Activated T-cell treated with anti-CD3 and anti-CD28 coated beads, Interleukin-2, amount 50 U/mL, for 72 hours (primary cell): ENCODE results near the gene WDFY2. TPM values are rescaled to one million over a fixed set of nuclear protein-coding genes. Genes with fewer than 3 reads are reported as not detected.

ENCODE experiments used
- ATAC-seq, 2 donors: fragments of 150-1000 bp; cut with Tn5 transposase; replicated peaks in 1 of 2; 2 replicates each; pipeline ENCODE4 v1.10.0; 2021; ENCODE audit warnings: moderate library complexity in 2 of 2, mild to moderate bottlenecking in 1 of 2
- DNase-seq, 2 donors: peaks; one replicate each; pipeline ENCODE4 v3.0.0; 2021 to 2022; ENCODE audit warnings: mixed read lengths in 1 of 2
- H3K27ac Mint-ChIP-seq: one replicate; pipeline ENCODE4 v1.8.0; 2022; ENCODE audit warnings: mild to moderate bottlenecking, moderate library complexity, mixed read lengths
- H3K27me3 Mint-ChIP-seq: one replicate; pipeline ENCODE4 v1.8.0; 2022; ENCODE audit warnings: low read depth, mixed read lengths
- H3K36me3 Mint-ChIP-seq, 2 donors: one replicate each; pipeline ENCODE4 v1.8.0; 2022; ENCODE audit warnings: mixed read lengths in 2 of 2, mild to moderate bottlenecking in 1 of 2; ENCODE audit not compliant: insufficient read depth in 2 of 2
- H3K4me1 Mint-ChIP-seq: one replicate; pipeline ENCODE4 v1.8.0; 2022; ENCODE audit warnings: low read depth, mixed read lengths
- H3K4me3 Mint-ChIP-seq, 2 donors: one replicate each; pipeline ENCODE4 v1.8.0; 2022; ENCODE audit warnings: mild to moderate bottlenecking in 2 of 2, mixed read lengths in 2 of 2, moderate library complexity in 2 of 2
- H3K9me3 Mint-ChIP-seq, 2 donors: one replicate each; pipeline ENCODE4 v1.8.0; 2022; ENCODE audit warnings: mixed read lengths in 2 of 2
- total RNA-seq, 2 donors: library from RNA; stranded (reverse); gene quantifications; one replicate each; pipeline ENCODE4 v1.2.3, GENCODE V29; 2022

Gene WDFY2
- total RNA-seq, 2 donors from 2014 or later: 12.6 to 13.5 TPM

- DNase-seq (no peak), ATAC-seq (no peak)
- Mint-ChIP-seq H3K27ac (no peak overlapping the region), H3K4me1 (peaks cover 10% of the 10 kb centered on the region), H3K27me3 (no peaks in the 10 kb centered on the region), H3K9me3 (no peaks in the 10 kb centered on the region), H3K4me3 (no peak overlapping the region), H3K36me3 (peaks cover 0 to 18% of the 10 kb centered on the region in 2 donors)
Measured at GRCh38 chr13:51742611-51743010, 158.3 kb downstream of the WDFY2 start.

DNA sequence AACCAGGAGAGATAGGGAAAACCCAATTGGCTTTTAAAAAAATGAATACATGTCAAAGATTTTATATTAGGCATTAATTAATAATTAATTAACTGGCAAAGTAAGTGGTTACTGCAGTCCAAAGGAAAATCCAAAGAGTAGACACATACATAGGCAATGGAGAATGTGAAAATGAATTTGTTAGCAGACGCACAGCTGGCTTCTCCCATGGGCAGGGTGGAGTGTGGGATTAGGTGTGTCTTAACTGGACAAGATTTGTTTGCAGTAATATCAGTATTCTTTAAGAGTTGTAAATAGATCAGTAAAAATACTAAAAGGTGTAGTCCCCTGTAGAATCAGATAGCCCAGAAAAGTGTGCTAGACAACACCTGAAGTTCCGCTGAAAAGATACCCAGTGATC lies 161.0 kb downstream of the WDFY2 start:
- no peak overlapping the region for H3K27ac Mint-ChIP-seq
- H3K4me3 Mint-ChIP-seq: no peak overlapping the region
- H3K36me3 Mint-ChIP-seq: peaks cover 10 to 28% of the 10 kb centered on the region in 2 donors
- H3K9me3 Mint-ChIP-seq: peaks cover 0 to 6% of the 10 kb centered on the region in 2 donors
- H3K4me1 Mint-ChIP-seq: no peaks in the 10 kb centered on the region
- ATAC-seq: no peak
- H3K27me3 Mint-ChIP-seq: no peaks in the 10 kb centered on the region
- DNase-seq: no peak

DNA sequence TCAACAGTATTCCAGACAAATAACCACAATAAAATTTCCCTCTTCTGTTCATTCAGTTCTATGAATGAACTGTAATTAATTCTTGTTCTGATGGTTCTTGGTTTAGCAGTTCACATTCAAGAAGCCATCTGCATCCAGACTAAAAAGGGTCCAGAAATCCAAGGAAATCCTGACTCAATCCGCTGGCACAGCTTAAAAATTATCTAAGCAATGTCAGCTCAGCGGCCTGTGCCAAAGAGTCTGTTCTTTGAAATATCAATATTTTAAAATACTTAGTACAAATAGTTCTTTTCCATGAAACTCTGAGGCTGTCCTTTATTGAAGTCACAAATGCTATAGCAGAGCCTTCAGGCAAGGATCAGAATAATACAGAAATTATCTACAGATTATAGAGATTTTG lies 162.5 kb downstream of the WDFY2 start:
- no peak overlapping the region for H3K27ac Mint-ChIP-seq
- H3K4me1 Mint-ChIP-seq: no peaks in the 10 kb centered on the region
- peaks cover 10 to 28% of the 10 kb centered on the region in 2 donors for H3K36me3 Mint-ChIP-seq
- ATAC-seq (no peak), DNase-seq (no peak)
- peaks cover 0 to 6% of the 10 kb centered on the region in 2 donors for H3K9me3 Mint-ChIP-seq
- H3K27me3 Mint-ChIP-seq: no peaks in the 10 kb centered on the region
- no peak overlapping the region for H3K4me3 Mint-ChIP-seq

- Mint-ChIP-seq H3K36me3 (peaks cover 12 to 29% of the 10 kb centered on the region in 2 donors), H3K4me1 (no peaks in the 10 kb centered on the region), H3K27me3 (no peaks in the 10 kb centered on the region), H3K4me3 (no peak overlapping the region), H3K9me3 (peaks cover 0 to 6% of the 10 kb centered on the region in 2 donors), H3K27ac (no peak overlapping the region)
- DNase-seq (no peak), ATAC-seq (no peak)
Measured at GRCh38 chr13:51747438-51748434, 163.5 kb downstream of the WDFY2 start.

- peaks cover 2 to 4% of the 10 kb centered on the region in 2 donors for H3K36me3 Mint-ChIP-seq
- ATAC-seq (no peak), DNase-seq (no peak)
- no peak overlapping the region for H3K27ac Mint-ChIP-seq
- H3K4me3 Mint-ChIP-seq: no peak overlapping the region
- H3K27me3 Mint-ChIP-seq: no peaks in the 10 kb centered on the region
- no peaks in the 10 kb centered on the region for H3K9me3 Mint-ChIP-seq
- H3K4me1 Mint-ChIP-seq: no peaks in the 10 kb centered on the region
Measured at GRCh38 chr13:51756651-51757050, 172.4 kb downstream of the WDFY2 start.

GRCh38 chr13:51758691-51759090 lies 174.4 kb downstream of the WDFY2 start:
- Mint-ChIP-seq H3K27ac (no peak overlapping the region), H3K4me3 (no peak overlapping the region), H3K4me1 (peaks cover 18% of the 10 kb centered on the region), H3K27me3 (no peaks in the 10 kb centered on the region), H3K9me3 (no peaks in the 10 kb centered on the region), H3K36me3 (peaks cover 0 to 3% of the 10 kb centered on the region in 2 donors)
- ATAC-seq: no peak
- no peak for DNase-seq

DNA sequence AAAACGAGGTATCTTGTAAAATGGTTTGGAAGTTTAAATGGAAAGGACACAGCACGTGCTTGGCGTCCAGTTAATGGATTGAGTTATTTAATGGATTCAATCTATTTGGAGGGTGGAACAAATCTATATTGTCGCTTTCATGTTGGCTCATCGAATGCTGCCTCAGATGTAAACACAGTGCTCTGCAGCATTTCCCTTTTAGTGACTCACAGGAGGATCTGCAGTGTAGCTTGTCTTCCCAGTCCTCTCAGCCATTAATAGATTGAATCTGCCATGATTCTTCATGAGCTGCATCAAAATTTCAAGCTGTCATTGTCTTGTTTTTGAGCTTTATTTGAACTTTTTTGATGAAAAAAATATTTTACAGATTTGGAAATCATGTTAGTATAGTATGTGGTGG lies 175.0 kb downstream of the WDFY2 start:
- Mint-ChIP-seq H3K9me3 (no peaks in the 10 kb centered on the region), H3K27me3 (no peaks in the 10 kb centered on the region), H3K4me3 (no peak overlapping the region), H3K36me3 (peaks cover 0 to 3% of the 10 kb centered on the region in 2 donors), H3K4me1 (peaks cover 23% of the 10 kb centered on the region), H3K27ac (no peak overlapping the region)
- ATAC-seq (no peak), DNase-seq (no peak)

GRCh38 chr13:51760592-51760991 lies 176.3 kb downstream of the WDFY2 start:
- peaks cover 0 to 3% of the 10 kb centered on the region in 2 donors for H3K36me3 Mint-ChIP-seq
- ATAC-seq: no peak
- H3K27me3 Mint-ChIP-seq: no peaks in the 10 kb centered on the region

GRCh38 chr13:51761643-51762350 lies 177.5 kb downstream of the WDFY2 start:
- H3K27ac Mint-ChIP-seq: no peak overlapping the region
- H3K9me3 Mint-ChIP-seq: no peaks in the 10 kb centered on the region
- DNase-seq (no peak), ATAC-seq (no peak)
- peaks cover 0 to 3% of the 10 kb centered on the region in 2 donors for H3K36me3 Mint-ChIP-seq
- H3K27me3 Mint-ChIP-seq: no peaks in the 10 kb centered on the region
- no peak overlapping the region for H3K4me3 Mint-ChIP-seq
- peaks cover 49% of the 10 kb centered on the region for H3K4me1 Mint-ChIP-seq

More at GRCh38 chr13:51760592-51760991, 176.3 kb downstream of the WDFY2 start:
- no peak for DNase-seq
- Mint-ChIP-seq H3K27ac (no peak overlapping the region), H3K4me1 (peaks cover 37% of the 10 kb centered on the region), H3K9me3 (no peaks in the 10 kb centered on the region), H3K4me3 (no peak overlapping the region)

- Mint-ChIP-seq H3K4me3 (peak overlapping the region in 1 of 2 donors; percentile 12), H3K27me3 (no peaks in the 10 kb centered on the region), H3K4me1 (peaks cover 49% of the 10 kb centered on the region), H3K9me3 (no peaks in the 10 kb centered on the region), H3K36me3 (peaks cover 0 to 3% of the 10 kb centered on the region in 2 donors), H3K27ac (peak overlapping the region; percentile 77)
- no peak for DNase-seq
- no peak for ATAC-seq
Measured at GRCh38 chr13:51763486-51763885, 179.2 kb downstream of the WDFY2 start.

GRCh38 chr13:51764184-51765141 lies 180.2 kb downstream of the WDFY2 start:
- H3K4me1 Mint-ChIP-seq: peaks cover 49% of the 10 kb centered on the region
- no peaks in the 10 kb centered on the region for H3K27me3 Mint-ChIP-seq
- peak overlapping the region; percentile 67 to 83 for H3K4me3 Mint-ChIP-seq
- H3K27ac Mint-ChIP-seq: peak overlapping the region; percentile 78
- ATAC-seq (peak; percentile 82 to 88), DNase-seq (peak; percentile 49 to 61)
- peaks cover 0 to 3% of the 10 kb centered on the region in 2 donors for H3K36me3 Mint-ChIP-seq
- no peaks in the 10 kb centered on the region for H3K9me3 Mint-ChIP-seq

DNA sequence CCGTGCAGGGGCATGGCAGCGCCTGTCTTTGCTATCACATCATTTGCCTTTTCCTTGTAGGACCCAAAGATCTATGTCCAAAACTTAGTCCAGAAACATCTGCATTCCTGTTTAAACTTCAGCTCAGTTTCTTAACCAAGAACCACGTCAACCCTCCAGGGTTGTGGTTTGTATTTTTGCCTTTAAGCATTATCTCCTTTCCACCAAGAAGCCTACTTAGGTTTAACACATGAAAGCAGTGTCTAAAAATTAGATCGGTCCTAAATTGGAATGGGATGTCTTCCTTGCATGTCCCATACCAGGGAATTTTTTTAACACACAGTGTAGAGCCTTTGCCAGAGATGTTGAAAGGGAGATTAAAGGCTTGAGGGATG lies 180.9 kb downstream of the WDFY2 start:
- no peak for ATAC-seq

More for the DNA sequence above, 180.9 kb downstream of the WDFY2 start:
- Mint-ChIP-seq H3K4me3 (peak overlapping the region; percentile 67 to 83), H3K9me3 (no peaks in the 10 kb centered on the region), H3K27ac (peak overlapping the region; percentile 78), H3K27me3 (no peaks in the 10 kb centered on the region), H3K4me1 (peaks cover 49% of the 10 kb centered on the region), H3K36me3 (peaks cover 0 to 3% of the 10 kb centered on the region in 2 donors)
- DNase-seq: no peak
